Left hindlimb (tissue), 1 donor: Measurements from ENCODE around the gene TBC1D9.

Experiments used
- DNase-seq: peaks from one replicate; pipeline ENCODE4 v3.0.0-alpha.2; 2018

The TBC1D9 gene

GRCh38 chr4:140609548-140610425 is 146.4 kb downstream of the TBC1D9 start:
- DNase-seq: no peak

DNA sequence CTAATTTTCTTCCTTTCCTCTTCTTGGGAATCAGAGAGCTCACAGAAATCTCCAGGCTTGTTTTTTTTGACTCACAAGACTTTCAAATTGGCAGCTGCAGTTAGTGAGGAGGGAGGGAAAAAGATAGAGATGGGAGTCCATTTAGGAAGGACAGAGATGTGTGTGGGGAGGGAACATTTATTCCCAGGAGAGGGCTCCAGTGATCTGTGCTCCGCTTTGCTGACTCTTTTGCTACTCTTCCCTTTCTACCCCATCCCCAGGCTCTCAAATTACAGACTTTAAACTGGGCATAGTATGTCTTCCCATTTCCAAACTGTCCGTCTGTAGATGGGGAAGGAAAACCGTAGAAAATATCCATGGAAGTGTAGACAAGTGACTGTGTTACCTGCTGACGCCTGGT is 148.3 kb downstream of the TBC1D9 start:
- no peak for DNase-seq

DNA sequence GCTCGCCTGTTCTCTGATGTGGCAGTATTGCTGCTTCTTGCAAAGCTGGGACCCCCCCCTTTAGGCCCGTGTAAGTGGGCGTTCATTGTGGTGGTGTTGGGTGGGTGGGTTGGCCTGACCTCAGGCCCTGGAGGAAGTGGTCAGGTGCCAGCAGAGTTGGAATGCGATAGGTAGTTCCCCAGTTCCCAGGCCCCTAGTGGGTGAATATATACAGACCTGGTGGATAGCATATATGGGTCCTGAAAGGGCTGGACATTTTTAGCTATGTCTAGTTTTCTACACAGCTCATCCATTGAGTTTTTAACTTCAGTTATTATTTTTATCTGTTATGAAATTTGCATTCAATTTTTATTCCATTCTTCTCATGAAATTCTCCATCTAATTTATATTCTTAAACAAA is 151.6 kb downstream of the TBC1D9 start:
- DNase-seq: no peak

DNA sequence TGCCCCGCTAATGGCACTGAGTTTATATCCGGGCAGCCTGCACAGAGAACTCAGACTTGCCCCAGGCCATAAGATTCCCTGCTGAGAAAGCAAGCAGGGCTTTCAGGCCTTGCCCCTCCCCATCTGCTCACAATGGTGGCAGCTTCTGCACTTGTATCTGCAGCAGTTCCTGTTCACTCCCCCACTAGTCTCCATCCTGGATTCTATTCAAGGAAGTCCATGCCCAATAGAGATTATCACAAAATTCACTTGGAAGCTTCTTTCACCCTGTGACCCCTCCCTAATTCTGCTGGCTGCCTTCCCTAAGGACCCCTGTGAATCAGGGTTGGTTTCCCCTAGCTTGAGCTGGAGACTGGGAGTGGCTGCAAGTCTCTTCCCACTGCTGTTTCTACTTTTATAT is 152.9 kb downstream of the TBC1D9 start:
- DNase-seq: no peak

GRCh38 chr4:140602714-140603113 is 153.5 kb downstream of the TBC1D9 start:
- DNase-seq: no peak

DNA sequence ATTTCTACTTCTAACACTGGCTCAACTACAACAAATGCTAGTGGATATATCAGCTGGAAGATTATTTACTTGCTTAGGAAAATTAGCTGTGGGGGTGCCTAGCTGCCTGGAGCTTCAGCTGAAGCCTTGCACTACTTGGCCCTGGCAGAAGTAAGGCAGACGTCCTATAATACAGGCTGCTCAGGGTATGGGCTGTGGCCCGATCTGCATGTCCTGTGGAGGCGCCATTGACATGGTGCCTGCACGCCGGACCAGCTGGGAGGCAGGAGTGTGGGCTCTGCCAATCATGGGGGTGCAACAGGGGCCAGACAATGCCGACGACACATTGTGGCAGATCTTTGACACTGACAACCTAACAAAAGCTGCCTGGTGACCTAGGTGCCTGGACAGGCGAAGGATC is 155.8 kb downstream of the TBC1D9 start:
- no peak for DNase-seq

GRCh38 chr4:140595065-140595464 is 161.1 kb downstream of the TBC1D9 start:
- no peak for DNase-seq

DNA sequence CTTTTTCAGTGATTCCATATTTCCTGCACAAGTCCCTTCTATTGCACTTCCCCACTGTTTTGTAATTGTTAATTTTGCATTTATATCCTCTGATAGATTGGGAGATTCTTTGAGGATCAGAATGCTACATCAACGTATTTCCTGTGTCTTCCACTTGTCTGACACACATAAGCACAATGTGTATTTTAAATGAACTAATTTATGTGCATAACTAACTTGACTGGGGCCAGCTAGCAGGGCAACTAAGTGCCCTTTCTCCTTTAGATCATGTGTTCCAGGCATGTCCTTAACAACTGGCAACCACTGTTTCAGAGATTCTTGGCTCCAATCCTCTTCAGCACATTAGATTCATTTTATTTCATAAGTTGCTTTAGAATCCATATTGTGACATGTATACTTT is 171.7 kb downstream of the TBC1D9 start:
- DNase-seq: no peak

GRCh38 chr4:140581078-140581477 is 175.1 kb downstream of the TBC1D9 start:
- no peak for DNase-seq

- no peak for DNase-seq
Observed at GRCh38 chr4:140579278-140579677, 176.9 kb downstream of the TBC1D9 start.

DNA sequence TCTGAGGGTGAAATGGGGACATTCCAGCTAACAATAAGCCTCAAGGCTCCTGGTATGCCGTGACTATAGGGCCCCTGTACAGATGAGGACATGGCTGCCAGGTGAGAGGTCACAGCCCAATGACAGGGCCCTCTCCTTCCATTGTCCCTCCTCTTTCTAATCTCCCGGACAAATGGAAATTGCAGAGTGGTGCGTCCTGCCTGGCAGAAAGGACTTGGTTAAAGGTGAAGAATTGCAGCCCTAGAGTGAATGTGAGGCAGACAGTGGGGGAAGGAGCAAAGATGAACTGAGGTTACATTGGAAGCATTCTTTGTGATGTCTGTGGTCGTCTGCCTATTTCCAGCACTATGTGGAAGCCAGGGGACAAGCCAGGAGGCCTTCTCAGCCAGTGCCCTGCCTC is 180.7 kb downstream of the TBC1D9 start:
- DNase-seq: no peak

DNA sequence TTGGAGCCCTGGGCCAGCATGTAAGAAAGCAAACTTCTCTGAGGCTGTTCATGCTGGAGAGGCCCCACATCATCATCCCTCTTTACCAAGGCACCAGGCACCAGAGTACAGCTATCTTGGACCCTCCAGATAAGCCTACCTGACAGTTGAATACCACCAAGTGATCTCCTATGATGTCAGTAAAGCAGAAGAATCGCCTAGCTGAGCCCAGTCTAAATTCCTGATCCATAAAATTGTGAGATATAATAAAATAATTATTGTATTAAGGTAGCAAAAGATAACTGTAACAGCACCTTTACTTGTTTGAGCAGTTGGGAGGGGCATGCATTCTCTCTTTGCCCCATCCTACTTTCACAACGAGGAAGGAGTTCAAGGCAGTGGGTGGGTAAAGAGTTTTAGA is 184.6 kb downstream of the TBC1D9 start:
- DNase-seq: no peak
